GM12878 (cell line): ENCODE data around the gene EDEM3.
"Not testable (repeated sequence)": the region's sequence is repeated elsewhere in the genome, so short reads cannot be mapped to it uniquely, and the experiment has no call there.

Experiments used
- CREB1 ChIP-seq: IDR thresholded peaks from 2 replicates; pipeline ENCODE4 v1.6.1; 2012; ENCODE audit warnings: low read depth, mild to moderate bottlenecking, inconsistent platforms
- TCF12 ChIP-seq: IDR thresholded peaks from 2 replicates; pipeline ENCODE4 v1.6.1; 2011; ENCODE audit warnings: low read depth, mild to moderate bottlenecking, low read length

DNA sequence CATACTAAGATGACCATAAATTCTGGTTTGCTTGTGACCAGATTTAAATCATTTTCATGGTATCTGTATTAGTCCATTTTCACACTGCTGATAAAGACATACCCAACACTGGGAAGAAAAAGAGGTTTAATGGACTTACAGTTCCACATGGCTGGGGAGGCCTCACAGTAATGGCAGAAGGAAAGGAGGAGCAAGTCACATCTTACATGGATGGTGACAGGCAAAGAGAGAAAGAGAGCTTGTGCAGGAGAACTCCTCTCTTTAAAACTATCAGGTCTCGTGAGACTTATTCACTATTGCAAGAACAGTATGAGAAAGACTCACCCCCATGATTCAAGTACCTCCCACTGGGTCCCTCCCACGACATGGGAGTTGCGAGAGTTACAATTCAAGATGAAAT is 8.9 kb upstream of the EDEM3 start:
- not testable (repeated sequence) for TF ChIP-seq CREB1, TCF12
